ENCODE measurements around the gene KLHL1. TPM values are rescaled to one million over a fixed set of nuclear protein-coding genes. Genes with fewer than 3 reads are reported as not detected.

KLHL1 gene
- total RNA-seq, 1 donor from 2014 or later: not detected

DNA sequence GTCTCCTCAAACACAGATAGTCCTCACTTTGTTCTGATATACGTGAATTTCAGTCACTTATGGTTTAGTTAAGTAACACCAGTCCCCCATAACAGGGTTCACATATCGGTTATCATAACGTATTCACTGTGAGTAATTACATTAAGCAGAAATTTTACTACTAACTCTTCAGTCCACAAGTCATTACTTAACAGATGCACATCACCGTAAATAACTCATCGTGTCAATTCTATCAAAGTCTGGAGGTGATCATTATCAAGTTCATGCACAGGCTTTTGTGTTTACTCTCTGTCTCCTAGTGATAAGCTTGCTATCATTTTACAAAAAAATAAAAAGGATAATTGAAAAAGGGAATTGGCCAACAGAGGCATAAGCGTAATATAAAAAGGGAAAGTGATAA, 288.1 kb downstream of the KLHL1 start:
- no peak overlapping the region for H3K4me3 ChIP-seq
- TF ChIP-seq, protein P1, sequence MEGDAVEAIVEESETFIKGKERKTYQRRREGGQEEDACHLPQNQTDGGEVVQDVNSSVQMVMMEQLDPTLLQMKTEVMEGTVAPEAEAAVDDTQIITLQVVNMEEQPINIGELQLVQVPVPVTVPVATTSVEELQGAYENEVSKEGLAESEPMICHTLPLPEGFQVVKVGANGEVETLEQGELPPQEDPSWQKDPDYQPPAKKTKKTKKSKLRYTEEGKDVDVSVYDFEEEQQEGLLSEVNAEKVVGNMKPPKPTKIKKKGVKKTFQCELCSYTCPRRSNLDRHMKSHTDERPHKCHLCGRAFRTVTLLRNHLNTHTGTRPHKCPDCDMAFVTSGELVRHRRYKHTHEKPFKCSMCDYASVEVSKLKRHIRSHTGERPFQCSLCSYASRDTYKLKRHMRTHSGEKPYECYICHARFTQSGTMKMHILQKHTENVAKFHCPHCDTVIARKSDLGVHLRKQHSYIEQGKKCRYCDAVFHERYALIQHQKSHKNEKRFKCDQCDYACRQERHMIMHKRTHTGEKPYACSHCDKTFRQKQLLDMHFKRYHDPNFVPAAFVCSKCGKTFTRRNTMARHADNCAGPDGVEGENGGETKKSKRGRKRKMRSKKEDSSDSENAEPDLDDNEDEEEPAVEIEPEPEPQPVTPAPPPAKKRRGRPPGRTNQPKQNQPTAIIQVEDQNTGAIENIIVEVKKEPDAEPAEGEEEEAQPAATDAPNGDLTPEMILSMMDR (IDR thresholded peaks at IDR 0.05; ENCODE audit: borderline replicate concordance): no peak
- no peak for DNase-seq
- no peaks in the 10 kb centered on the region for H3K4me1 ChIP-seq
- H3K36me3 ChIP-seq: no peaks in the 10 kb centered on the region
- no peaks in the 10 kb centered on the region for H3K27me3 ChIP-seq (ENCODE audit: low read depth)
- H3K9me3 ChIP-seq (replicated peaks): peaks cover 3% of the 10 kb centered on the region
- no peak overlapping the region for H3K27ac ChIP-seq (replicated peaks)
- intact Hi-C loops (cut with micrococcal nuclease): no loop called here

DNA sequence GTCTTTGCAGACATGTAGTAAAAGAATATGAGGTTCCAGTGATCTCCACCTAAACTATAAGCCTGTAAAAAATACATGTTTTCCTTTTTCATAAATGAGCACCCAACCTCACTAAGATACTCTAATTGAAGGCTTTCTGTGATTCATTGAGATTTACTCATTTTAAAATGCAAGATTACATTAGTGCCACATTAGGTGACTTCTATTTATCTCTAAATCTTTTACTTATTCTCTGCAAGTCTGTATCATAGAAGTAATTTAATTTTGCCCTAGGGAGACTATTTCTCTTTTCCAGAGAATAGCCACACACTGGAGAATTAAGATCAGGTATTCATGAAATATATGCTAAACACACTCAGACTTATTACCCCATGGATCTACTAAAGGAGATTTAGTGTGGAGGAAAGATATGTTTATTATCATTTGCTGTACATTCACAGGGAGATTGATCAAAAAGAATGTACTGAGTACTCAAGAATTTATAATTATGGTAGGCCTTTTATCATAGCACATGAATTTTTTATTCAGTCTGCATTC, 290.9 kb downstream of the KLHL1 start:
- Histone ChIP-seq H3K27me3 (ENCODE audit: low read depth) (no peaks in the 10 kb centered on the region), H3K9me3 (replicated peaks) (peaks cover 24% of the 10 kb centered on the region), H3K4me3 (no peak overlapping the region), H3K4me1 (no peaks in the 10 kb centered on the region), H3K36me3 (no peaks in the 10 kb centered on the region), H3K27ac (replicated peaks) (no peak overlapping the region)
- DNase-seq: no peak
- TF ChIP-seq, protein P1 (IDR thresholded peaks at IDR 0.05; ENCODE audit: borderline replicate concordance): no peak
- intact Hi-C loops (cut with micrococcal nuclease): no loop called here

DNA sequence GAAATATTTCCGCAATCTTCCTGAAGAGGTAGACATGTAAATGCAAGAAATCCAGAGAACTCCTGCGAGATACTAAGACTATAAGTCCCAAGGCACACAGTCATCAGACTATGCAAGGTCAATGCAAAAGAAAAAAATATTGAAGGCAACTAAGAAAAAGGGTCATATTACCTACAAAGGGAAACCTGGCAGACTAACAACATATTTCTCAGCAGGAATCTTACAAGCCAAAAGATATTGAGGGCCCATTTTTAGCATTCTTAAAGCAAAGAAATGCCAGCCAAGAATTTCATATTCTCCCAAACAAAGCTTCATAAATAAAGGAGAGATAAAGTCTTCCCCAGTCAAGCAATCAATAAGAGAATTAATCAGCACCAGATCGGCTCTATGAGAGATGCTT, 299.1 kb downstream of the KLHL1 start:
- Histone ChIP-seq H3K27me3 (ENCODE audit: low read depth) (no peaks in the 10 kb centered on the region), H3K27ac (replicated peaks) (no peak overlapping the region), H3K9me3 (replicated peaks) (peaks cover 15% of the 10 kb centered on the region), H3K4me1 (no peaks in the 10 kb centered on the region), H3K4me3 (no peak overlapping the region), H3K36me3 (no peaks in the 10 kb centered on the region)
- DNase-seq: no peak
- intact Hi-C loops (cut with micrococcal nuclease): no loop called here
- TF ChIP-seq, protein P1 (IDR thresholded peaks at IDR 0.05; ENCODE audit: borderline replicate concordance): no peak

DNA sequence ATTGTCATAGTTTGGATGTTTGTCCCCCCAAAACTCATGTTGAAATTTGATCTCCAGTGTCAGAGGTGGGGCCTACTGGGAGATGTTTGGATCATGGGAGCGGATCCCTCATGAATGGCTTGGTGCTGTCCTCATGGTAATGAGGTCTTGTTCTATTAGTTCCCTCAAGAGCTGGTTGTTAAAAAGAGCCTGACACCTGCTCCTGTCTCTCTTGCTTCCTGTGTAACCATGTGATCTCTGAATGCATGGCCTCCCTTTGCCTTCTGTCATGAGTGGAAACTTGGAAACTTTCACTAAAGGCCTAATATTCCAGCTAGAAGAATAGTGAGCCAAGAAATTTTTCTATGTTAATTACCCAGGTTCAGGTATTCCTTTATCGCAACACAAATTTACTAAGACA, 312.0 kb downstream of the KLHL1 start:
- intact Hi-C loops (cut with micrococcal nuclease): no loop called here
- TF ChIP-seq, protein P1 (IDR thresholded peaks at IDR 0.05; ENCODE audit: borderline replicate concordance): no peak
- DNase-seq: no peak
- no peak overlapping the region for H3K27ac ChIP-seq (replicated peaks)
- H3K36me3 ChIP-seq: no peaks in the 10 kb centered on the region
- no peaks in the 10 kb centered on the region for H3K9me3 ChIP-seq (replicated peaks)
- H3K4me1 ChIP-seq: no peaks in the 10 kb centered on the region
- H3K4me3 ChIP-seq: no peak overlapping the region
- H3K27me3 ChIP-seq (ENCODE audit: low read depth): no peaks in the 10 kb centered on the region

DNA sequence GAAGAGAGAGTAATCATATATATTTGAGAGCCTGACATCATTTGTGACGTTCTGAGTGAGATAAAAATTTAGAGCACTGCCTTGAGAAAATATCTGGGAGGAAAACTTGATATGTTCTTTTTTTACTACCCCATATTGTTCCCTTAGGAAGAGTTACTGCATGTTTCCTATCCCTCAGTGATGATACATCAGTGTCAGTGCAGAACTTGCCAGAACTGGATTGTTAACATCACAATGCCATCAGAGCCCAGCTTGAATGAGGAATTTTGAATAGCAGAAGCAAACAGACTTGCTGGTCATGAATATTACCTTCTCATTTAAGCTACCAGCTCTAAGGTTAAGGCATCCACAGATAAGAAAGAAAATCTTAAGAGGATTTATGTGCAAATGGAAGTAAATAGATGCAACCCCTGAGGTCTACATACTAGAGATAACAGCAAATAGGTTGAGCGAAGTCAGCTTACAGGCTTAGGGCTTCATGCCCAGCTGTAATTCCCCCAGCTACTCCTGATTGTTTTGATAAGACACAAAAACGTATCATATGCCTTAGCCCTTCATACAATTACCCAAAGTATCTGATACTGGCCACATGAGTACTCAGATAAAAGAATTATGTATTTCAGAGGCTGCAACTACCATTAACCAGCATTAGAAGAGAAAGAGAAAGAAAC, 314.3 kb downstream of the KLHL1 start:
- TF ChIP-seq, protein P1 (IDR thresholded peaks at IDR 0.05; ENCODE audit: borderline replicate concordance): no peak
- Histone ChIP-seq H3K4me1 (no peaks in the 10 kb centered on the region), H3K4me3 (no peak overlapping the region), H3K27ac (replicated peaks) (no peak overlapping the region), H3K9me3 (replicated peaks) (no peaks in the 10 kb centered on the region), H3K36me3 (no peaks in the 10 kb centered on the region), H3K27me3 (ENCODE audit: low read depth) (no peaks in the 10 kb centered on the region)
- no peak for DNase-seq
- intact Hi-C loops (cut with micrococcal nuclease): no loop called here
